NCI-H460 (cell line): ENCODE data around the gene TEX28. TPM values are rescaled to one million over a fixed set of nuclear protein-coding genes. Genes with fewer than 3 reads are reported as not detected.
A peak's percentile ranks its signal among the peaks of the same experiment; 100 is the strongest.
"Not testable (repeated sequence)": the region's sequence is repeated elsewhere in the genome, so short reads cannot be mapped to it uniquely, and the experiment has no call there.

Experiments
- DNase-seq: peaks from one replicate; pipeline ENCODE4 v3.0.0-alpha.2; 2016; ENCODE audit warnings: low read depth; ENCODE audit errors: extremely low read depth
- total RNA-seq: library from RNA; depleted of rRNA; stranded (reverse); fragments of >200 nt; shearing (Covaris generic); gene quantifications from 2 replicates; pipeline ENCODE4 v1.2.3, GENCODE V29; 2014

TEX28 gene
- total RNA-seq, 1 experiment from 2014 or later = not detected

DNA sequence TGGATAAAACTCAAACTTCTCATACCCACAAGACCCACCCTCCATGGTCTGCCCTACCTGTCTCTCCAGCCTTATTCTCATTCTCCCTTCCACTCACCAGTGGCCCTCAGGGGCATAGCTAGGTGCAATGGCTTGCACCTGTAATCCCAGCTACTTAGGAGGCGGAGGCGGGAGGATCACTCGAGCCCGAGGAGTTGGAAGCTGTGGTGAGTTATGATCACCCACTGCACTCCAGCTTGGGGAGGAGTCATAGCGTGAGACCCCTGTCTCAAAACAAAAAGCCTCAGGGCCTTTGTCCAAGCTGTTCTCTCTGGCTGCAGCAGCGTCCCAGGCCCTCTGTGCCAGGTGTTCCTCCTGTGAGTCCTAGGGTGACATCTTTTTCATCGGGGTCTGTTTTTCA is 17.2 kb upstream of the TEX28 start:
- DNase-seq = no peak

DNA sequence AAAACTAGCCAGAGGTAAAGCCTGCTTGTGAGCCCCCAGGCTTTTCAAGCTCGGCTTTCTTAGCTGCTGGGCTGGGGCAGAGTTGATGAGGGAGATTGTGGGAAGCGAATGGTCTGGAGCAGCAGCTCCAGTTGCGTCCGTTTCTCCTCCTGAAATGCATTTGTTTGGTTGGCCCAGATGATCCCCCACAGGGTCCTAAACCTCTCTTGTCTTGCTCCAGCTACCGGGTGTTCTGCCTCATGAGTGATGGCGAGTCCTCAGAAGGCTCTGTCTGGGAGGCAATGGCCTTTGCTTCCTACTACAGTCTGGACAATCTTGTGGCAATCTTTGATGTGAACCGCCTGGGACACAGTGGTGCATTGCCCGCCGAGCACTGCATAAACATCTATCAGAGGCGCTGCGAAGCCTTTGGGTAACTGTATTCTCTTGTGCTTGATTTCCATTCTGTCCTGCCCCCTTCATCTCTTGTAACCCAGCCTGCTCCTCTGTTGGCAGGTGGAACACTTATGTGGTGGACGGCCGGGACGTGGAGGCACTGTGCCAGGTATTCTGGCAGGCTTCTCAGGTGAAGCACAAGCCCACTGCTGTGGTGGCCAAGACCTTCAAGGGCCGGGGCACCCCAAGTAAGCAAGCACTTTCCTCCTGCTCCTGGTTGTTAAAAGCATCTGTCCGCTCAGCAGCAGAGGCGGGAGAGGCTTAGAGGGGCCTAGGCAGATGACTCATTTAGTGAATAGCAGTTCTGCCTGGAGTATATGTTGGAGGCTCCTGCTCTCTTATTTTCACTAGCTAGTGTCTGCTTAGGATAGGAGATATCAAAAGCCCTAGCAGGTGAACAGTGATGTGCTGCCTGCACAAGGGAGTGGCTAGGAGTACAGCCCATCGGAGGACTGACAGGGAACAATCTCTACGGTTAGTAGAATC is 16.0 kb upstream of the TEX28 start:
- no peak for DNase-seq

DNA sequence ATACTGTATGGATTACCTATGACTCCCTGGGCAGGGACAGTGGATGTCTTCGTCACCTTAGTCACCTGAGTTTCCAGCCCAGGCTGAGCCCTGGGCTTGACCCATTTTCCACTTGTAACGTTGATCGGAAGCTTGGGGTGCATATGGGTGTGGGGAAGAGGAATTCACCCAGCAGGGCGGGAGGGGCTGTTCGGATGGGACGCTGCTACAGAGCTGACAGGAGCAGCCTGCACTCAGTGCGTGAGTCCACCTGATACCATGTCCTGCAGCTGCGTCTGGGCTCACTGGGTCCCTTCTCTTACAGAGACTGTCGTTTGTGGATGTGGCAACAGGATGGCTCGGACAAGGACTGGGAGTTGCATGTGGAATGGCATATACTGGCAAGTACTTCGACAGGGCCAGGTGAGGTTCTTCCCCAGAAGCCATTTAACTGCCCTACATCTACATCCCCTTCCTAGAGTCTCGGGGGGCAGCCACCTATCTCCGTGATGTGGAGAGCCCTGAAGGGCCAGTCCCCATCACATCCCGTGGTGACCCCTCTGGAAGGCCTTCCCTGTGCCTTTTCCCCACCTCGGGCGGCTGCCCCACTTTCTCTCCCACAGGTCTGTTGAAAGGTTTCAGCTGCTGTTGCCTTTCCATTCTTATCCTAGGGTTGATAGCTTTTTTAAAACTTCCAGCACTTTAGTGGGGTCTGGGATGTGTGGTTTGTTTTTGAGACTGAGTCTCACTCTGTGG is 14.3 kb upstream of the TEX28 start:
- DNase-seq = no peak

DNA sequence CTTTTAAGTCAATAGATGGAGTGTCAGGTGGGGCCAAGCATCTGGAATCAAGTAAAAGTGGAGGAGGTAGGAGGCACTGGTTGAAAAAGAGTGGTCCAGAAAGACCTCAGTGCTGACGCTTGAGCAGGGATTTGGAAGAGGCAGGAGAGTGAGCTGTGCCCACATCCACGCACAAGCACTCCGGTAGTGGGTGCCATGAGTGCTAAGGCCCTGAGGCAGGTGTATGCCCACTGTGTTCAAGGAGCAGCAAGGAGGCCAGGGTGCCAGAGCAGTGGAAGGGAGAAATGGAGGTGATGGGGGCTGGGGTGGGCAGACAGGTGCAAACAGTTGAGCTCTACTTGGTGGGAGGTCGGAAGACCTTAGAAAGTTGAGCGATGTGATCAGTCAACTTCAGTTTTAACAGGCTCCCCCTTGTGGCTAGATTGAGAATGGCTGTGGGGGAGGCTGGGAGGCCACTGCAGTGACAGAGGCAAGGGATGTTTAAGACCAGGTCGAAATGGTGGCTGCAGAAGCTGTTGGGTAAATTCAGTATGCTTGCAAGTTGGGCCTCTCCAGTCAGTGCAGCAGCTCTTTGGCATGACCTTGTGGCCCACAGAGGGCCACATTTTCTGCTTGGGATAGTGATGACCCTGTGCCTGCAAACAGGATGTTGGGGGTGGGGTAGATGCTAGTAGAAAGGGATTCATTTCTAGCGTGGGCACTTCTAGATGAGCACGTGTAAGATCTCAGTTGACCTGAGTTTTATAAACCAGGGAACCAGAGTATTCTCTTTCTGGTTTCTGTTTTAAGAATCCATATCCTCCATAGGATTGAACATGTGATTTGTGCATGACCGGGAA is 13.4 kb upstream of the TEX28 start:
- DNase-seq = peak; percentile 50

DNA sequence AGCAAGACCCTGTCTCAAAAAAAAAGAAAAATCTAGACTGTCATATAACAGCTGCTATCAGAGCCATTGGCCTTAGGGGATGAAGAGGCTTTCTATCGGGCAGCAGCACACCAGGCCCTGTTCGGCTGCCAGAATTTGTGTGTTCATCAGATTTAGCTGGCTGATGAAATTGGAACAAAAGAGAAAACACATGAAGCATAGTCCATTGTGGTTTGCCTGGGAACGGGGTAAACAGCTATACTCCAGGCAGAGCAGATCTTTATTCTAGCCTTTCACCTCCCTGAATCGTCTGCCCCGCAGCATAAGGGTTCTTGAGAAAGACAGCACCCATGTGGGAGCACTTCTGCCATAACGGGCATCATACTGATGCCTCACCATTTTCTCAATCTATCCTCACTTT is 12.3 kb upstream of the TEX28 start:
- DNase-seq = no peak

DNA sequence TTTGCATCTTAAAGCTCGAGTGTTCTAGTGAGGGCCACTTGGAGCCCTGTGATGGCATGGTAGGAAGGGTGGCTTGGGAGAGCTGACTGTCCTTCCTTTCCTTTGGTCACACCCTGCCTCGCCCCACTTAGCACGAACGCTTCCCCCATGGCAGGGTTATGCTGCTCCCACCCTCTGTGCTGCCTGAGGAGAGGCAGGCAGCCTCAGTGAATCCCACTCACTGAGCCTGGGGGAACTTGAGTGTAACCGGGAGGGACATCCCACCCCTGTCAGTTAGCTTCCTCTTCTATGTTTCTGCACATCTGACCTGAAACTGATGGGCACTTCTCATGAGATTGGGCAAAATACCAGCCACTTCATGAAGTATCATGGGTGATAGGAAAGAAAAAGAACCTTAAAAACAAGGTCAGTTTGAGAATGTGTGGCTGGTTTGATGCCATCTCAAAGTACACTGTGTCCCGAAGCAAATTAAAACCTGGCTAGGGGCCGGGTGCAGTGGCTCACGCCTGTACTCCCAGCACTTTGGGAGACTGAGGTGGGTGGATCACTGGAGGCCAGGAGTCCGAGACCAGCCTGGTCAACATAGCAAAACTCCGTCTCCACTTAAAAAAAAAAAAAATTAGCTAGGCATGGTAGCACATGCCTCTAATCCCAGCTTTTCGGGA is 10.7 kb upstream of the TEX28 start:
- DNase-seq = no peak

DNA sequence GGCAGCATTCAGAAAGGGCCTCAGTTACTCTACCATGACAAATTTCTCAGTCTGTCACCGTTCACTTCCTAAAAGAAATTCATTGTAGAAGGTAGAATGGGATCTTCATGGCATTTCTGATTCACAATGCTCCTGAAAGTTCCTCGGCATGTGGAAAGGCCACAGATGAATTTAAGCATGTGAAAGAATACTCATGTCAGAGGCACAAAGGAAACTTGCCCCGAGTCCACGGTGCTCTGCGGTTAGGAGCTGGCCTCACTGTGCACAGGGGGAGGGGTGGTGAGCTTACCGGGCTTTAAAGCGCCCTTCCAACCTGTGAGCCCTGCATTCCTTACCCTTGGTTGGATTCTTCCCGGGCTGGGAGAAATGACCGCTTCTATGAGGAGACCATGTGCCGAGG is 9.9 kb upstream of the TEX28 start:
- DNase-seq = no peak

DNA sequence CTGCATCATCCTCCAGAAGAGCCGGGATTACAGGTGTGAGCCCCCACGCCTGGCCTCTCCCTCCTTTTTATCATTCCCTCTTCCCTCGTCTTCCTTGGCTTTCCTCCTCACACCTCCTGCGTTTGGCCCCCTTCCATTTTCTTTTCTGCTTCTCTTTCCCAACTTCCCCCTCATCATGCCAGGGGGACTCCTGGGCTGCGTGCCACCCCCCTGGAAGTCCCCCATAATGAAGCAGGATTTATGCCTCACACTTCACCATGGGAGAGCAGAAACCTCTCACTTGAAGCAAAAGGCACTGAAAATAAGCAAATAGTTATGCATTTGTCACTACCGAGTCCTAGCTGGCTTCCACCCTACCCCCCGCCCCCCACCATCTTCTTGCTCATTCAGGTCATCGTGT is 8.6 kb upstream of the TEX28 start:
- DNase-seq = no peak

DNA sequence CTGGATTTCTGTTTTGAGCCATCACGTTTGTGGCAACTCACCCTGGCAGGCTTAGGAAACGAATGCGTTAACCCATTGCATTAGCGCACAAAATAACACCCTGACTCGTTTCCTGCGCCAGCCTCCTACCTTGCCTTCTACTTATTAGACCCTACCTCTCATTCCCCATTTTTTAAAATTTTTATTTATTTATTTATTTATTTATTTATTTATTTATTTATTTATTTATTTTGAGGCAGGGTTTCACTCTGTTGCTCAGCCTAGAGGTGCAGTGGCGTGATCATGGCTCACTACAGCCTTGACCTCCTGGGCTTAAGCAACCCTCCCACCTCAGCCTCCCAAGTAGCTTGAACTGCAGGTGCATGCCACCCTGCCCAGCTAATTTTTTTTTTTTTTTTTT is 8.1 kb upstream of the TEX28 start:
- DNase-seq = not testable (repeated sequence)

DNA sequence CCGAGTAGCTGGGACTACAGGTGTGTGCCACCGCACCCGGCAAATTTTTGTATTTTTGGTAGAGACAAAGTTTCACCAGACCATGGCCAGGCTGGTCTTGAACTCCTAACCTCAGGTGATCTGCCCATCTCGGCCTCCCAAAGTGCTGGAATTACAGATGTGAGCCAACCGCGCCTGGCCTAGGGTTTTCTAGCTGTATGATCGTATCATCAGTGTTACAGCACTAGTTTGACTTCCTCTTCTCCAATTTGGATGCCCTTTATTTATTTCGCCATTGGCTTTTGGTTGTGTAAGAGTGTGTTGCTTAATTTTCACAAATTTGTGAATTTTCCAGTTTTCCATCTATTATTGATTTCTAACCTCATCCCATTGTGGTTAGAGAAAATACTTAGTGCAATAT is 5.9 kb upstream of the TEX28 start:
- no peak for DNase-seq

DNA sequence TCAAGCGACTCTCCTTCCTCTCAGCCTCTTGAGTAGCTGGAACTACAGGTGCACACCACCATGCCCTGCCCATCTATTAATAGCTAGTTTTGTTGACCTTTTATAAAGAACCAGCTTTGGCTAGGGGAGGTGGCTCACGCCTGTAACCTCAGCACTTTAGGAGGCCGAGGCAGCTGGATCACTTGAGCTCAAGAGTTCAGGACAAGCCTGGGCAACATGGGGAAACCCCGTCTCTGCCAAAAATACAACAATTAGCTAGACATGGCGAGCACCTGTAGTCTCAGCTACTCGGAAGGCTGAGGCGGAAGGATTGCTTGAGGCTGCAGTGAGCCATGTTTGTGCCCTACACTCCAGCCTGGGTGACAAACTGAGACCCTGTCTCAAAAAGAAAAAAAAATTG is 3.4 kb upstream of the TEX28 start:
- no peak for DNase-seq

DNA sequence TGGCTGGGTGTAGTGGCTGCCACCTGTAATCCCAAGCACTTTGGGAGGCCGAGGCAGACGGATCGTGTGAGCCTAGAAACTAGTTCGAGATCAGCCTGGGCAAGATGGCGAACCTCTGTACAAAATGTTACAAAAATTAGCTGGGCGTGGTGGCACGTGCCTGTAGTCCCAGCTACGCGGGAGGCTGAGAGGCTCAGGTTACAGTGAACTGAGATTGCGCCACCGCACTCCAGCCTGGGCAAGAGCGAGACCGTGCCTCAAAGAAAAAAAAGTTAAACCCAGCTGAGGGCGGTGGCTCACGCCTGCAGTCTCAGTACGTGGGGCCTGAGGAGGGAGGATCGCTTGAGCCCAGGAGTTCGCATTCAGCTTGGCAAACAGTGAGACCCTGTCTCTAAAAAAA is 1.8 kb upstream of the TEX28 start:
- no peak for DNase-seq

DNA sequence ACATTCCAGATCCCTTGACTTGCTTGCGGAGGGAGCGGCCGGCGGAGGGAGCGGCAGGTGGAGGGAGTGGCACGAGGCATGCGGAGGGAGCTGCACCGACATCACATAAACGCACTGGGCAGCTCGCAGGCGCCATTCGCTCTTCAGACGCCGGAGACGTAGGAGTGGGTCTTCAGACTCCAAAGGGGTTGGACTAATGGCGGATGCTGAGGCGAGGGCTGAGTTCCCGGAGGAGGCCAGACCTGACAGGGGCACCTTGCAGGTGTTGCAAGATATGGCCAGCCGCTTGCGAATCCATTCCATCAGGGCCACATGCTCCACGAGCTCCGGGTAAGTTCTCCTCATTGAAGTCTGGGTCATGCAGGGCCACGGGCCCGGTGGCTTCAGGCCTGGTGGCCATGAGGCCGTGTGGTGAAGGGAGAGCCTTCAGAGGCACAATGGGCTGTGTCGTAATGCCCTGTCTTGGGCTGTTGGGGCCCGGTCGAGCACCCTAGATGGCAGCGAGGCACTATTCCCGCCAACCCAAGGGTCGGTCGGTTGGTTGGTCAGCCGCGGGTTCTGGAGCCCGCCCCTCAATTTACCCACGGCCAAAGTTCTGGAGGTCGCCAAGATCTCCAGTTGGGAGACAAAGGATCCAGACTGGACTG is 863 bp upstream of the TEX28 start, which contains the start of gene TKTL1:
Gene TKTL1 (plus strand): TSS at position 132 of the 647 bp plus-strand sequence. CDS start 65 bp downstream, at position 197.
- DNase-seq = no peak

DNA sequence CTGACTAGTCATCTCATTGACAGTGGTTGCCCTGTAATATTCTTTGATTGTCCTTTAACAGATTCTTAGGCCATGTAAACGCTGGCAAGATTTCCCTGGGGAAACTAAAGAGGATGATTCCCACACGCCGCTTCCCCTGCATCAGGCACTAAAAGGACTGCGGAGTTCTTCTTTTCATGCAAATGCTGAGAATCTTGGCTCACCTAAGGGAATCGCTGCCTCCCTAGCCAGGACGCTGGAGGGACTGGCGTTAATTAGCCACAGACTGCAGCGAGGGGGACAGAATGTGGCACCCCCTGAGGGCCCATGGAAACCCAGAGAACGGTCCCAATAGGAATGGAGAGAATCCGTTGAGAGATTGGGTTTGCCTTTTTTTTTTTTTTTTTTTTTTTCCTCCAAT is 8.5 kb downstream of the TEX28 start:
- DNase-seq = not testable (repeated sequence)

DNA sequence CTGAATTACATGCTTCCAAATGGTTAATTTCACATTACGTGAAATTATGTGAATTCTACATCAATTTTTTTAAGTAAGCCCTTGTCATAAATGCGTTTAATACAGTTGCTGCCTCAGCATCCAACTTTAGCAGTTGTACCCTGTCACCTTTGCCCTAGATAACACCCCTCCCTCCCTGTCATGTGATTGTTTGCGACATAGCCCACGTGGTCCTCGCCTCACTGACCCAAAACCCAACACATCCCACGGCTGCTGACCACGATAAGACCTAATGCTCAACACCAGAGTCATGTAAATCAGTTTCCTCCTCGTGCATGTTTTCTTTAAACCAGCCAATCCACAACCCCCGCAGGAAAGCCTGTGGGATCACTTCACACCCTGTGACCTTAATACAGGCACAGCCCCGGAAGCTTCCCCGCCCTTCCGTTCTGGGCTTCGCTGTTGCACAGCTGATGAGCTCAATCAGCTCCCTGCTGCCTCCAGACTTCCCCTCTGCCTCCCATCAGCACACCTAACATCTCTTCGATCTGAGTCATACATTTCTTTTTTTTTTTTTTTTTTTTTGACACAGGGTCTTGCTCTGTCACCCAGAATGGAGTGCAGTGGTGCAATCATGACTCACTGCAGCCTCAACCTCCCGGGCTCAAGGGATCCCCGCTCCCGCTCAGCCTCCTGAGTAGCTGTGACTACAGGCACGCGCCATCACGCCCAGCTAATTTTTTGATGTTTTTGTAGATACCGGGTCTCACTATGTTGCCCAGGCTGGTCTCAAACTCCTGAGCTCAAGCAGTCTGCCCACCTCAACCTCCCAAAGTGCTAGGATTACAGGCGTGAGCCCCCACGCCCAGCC is 10.2 kb downstream of the TEX28 start:
- not testable (repeated sequence) for DNase-seq

DNA sequence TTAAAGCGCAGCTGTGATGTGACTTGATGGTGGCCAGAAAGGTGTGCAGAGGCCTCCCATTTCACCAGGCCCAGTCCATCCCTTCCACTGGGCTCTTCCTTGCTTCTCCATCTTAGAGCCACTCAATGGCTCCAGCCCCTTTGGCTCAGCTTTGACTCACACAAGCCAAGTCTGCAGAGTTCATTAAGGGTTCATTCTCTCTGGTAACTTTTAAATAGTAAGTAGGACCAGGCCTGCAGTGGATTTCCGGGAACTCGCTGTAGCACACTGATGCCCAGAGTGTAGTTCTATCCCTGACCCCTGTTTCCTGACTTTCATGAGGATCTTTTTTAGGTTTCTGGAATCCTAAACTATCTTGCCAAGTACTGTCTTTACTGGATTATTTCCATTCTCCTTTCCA is 25.7 kb downstream of the TEX28 start:
- not testable (repeated sequence) for DNase-seq

DNA sequence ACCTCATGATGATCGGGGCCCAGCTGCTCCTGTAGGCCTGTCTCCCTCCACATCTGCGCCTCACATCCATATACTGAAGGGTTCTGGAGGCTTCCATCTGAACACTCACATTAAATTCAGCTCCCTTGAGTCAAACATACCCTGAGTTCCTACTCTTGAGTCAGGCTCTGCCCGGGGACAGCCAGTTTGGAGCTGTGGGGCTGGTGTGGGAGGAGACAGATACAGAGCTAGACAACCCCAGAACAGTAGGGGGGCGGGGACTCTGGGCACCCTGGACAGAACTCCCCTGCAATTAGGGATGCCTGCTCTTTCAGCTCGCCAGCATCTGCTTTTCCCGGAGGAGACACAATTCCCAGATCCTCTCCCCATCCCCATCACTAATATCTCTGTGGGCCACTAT is 31.9 kb downstream of the TEX28 start:
- not testable (repeated sequence) for DNase-seq

DNA sequence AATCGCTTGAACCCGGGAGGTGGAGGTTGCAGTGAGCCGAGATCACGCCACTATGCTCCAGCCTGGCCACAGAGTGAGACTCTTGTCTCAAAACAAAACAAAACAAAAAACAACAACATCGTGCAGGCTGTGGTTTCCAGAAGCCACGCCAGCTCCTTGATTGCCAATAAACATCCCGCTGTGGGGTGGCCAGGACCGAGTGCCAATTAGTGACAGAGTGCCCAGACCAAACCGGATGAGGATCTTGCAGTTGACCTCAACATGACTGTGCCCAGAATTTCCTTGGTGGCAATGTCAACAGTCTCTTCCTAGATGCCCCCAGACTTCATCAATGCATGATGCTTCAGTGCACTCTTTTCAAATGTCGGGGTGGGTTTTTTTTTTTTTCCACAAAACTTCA is 36.2 kb downstream of the TEX28 start:
- not testable (repeated sequence) for DNase-seq

DNA sequence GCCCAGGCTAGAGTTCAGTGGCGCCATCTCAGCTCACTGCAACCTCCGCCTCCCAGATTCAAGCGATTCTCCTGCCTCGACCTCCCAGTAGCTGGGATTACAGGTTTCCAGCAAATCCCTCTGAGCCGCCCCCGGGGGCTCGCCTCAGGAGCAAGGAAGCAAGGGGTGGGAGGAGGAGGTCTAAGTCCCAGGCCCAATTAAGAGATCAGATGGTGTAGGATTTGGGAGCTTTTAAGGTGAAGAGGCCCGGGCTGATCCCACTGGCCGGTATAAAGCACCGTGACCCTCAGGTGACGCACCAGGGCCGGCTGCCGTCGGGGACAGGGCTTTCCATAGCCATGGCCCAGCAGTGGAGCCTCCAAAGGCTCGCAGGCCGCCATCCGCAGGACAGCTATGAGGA is 37.6 kb downstream of the TEX28 start, which contains the start of gene OPN1MW3:
Gene OPN1MW3 (plus strand): TSS at position 301 of the 400 bp plus-strand sequence. CDS start 38 bp downstream, at position 339.
- DNase-seq = not testable (repeated sequence)
